ENCODE results near the gene OTOG.
"Not testable (repeated sequence)": the region's sequence is repeated elsewhere in the genome, so short reads cannot be mapped to it uniquely, and the experiment has no call there.

Gene OTOG

DNA sequence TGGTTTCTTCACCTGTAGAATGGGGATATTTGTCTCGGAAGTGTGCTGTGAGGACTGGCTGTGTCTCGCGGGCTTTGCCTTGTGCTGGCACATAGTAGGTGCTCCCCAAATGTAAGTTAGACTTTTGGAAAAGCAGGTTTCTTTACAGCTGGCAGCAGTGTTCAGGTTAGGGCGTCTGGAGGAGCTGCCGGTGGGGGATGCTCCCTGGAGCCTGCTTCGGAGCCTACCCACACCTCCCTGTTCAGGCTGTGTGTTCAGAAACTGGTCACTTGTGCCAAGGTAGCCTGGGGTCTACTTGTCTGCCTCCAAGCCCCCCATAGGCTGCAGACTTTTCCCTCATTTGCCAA, 60.0 kb downstream of the OTOG start:
- DNase-seq: no peak

DNA sequence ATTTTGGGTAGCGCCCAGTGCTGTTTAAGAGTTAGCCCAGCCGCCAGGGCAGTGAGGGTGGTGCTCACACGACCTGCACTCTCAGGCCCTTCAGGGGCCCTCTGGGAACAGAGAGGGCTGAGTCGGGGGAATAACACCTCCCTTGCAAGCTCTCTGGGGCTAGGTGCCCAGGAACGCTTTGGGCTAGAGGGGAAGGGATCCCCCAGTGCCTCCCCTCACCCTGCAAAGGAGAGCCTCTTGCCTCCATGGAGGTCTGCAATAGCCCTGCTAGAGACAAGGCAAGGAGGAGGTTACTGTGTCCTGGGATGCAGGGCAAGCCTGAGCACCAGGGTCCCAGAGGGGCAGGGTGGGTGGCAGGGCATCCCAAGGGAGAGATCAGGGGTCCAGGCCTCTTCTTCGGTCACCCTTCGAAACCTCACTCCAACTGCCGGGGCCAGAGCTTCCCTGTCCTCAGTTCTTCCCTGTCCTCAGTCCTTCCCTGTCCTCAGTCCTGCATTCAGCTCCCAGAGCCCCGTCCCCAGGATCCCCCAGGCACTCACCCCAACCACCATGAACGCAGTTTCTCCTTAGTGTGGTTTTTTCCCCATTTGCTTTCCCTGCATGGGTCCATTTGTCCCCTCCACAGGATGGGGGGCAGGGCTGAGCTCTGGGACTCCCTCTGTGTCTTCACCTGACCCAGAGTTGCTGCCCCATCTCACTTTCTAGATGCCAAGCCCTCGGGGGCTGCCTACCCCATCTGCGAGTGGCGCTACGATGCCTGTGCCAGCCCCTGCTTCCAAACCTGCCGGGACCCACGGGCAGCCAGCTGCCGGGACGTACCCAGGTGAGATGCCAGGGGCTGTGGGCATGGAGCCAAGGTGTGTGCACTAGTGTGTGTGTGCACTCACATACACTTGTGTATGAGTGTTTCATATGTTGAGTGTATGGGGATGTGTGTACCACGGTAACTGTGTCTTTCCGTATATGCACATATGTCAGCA, 60.8 kb downstream of the OTOG start:
- no peak for DNase-seq

- DNase-seq: no peak
These were observed 61.8 kb downstream of the OTOG start for GRCh38 chr11:17608821-17609220.

DNA sequence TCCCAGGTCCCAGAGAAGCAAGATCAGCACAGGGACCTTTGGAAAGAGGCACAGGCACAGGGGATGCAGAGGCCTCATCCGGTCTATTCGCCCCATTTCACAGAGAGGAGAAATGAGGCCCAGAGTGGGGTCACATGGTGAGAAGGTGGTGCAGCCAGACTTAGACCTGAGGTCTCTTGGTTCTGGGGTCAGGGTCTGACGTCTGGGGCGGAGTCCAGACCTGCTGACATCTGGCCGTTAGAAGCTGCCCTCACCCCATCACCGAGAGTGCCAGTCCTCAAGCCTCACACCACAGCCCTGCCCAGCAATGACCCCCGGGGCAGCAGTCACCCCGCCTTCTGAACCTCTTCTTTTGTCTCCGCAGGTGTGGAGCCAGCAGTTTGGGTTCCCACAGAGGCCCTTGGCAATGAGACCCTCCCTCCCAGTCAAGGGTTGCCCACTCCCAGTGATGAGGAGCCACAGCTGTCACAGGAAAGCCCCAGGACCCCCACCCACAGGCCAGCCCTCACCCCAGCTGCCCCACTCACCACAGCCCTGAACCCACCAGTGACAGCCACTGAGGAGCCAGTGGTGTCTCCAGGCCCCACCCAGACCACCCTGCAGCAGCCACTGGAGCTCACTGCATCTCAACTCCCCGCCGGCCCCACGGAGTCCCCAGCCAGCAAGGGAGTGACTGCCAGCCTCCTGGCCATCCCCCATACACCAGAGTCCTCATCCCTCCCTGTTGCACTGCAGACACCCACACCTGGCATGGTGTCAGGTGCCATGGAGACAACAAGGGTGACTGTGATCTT, 62.4 kb downstream of the OTOG start:
- no peak for DNase-seq

GRCh38 chr11:17610085-17610894, 63.2 kb downstream of the OTOG start:
- DNase-seq: no peak

DNA sequence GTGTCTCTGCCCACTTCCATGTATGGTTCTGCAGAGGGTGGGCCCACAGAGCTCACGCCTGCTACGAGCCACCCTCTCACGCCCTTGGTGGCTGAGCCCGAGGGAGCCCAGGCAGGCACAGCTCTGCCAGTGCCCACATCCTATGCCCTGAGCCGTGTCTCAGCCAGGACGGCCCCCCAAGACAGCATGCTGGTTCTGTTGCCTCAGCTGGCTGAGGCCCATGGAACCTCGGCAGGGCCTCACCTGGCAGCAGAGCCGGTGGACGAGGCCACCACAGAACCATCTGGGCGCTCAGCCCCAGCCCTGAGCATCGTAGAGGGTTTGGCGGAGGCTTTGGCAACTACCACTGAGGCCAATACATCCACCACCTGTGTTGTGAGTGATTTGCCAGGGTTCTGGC, 64.0 kb downstream of the OTOG start:
- no peak for DNase-seq

DNA sequence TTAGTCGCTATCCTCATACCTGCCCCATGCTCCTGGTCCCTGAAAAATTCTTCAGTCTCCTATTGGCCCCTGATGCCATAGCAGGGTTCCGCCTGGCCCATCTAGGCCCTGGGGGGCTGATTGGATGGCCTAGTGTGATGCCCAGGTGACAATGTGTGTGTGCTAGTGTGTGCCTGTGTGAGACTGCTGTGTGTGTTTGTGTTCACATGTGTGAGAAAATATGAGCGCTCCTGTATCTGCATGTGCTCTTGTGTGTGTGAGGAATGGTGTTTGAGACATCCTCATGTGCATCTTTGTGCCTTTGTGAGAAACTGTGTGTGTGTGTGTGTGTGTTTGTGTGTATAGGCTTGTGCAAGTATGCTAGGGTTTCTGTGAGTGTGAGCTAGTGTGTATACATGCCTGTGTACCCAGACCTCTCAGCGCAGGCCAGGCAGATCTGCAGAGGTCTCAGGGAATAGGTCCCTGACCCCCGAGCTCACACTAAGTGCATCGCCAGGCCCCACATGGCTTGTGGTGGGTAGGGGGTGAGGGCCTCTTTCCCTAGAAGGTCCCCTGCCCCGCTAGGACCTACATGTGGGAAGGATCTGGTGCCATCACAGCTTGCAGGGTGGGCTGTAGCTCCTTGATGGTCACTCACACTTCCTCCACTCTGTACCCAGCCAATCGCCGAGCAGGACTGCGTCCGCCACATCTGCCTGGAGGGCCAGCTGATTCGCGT, 64.6 kb downstream of the OTOG start:
- no peak for DNase-seq

GRCh38 chr11:17612221-17613188, 65.4 kb downstream of the OTOG start:
- no peak for DNase-seq

- DNase-seq: no peak
These were observed 66.4 kb downstream of the OTOG start for GRCh38 chr11:17613428-17613962.

GRCh38 chr11:17613983-17614382, 66.9 kb downstream of the OTOG start:
- DNase-seq: no peak

DNA sequence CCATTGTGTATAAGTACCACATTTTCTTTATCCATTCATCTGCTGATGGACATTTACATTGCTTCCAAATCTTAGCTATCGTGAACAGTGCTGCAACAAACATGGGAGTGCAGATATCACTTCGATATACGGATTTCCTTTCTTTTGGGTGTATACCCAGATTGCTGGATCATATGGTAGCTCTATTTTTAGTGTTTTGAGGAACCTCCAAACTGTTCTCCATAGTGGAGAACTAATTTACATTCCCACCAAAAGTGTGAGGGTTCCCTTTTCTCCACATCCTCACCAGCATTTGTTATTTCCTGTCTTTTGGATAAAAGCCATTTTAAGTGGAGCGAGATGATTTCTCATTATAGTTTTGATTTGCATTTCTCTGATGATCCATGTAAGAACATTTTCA, 75.7 kb downstream of the OTOG start:
- DNase-seq: not testable (repeated sequence)

DNA sequence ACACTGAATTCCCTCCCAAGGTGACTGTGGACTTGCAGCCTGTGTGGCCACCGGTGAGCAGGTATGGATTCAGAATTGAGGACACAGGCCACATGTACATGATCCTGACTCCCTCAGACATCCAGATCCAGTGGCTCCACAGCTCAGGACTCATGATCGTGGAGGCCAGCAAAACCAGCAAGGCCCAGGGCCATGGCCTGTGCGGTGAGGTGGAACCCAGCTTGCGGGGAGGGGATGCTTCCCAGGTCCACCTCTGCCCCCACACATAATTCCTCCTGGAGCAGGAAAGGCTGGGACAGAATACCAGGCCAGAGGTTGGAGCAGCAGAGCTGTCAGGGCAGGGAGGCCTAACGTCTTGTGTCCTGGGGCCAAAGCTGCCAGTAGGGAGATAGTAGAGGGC, 82.1 kb downstream of the OTOG start:
- no peak for DNase-seq

- no peak for DNase-seq
These were observed 83.9 kb downstream of the OTOG start for GRCh38 chr11:17630936-17631335.

- DNase-seq: no peak
These were observed 84.8 kb downstream of the OTOG start for GRCh38 chr11:17631702-17632365.

DNA sequence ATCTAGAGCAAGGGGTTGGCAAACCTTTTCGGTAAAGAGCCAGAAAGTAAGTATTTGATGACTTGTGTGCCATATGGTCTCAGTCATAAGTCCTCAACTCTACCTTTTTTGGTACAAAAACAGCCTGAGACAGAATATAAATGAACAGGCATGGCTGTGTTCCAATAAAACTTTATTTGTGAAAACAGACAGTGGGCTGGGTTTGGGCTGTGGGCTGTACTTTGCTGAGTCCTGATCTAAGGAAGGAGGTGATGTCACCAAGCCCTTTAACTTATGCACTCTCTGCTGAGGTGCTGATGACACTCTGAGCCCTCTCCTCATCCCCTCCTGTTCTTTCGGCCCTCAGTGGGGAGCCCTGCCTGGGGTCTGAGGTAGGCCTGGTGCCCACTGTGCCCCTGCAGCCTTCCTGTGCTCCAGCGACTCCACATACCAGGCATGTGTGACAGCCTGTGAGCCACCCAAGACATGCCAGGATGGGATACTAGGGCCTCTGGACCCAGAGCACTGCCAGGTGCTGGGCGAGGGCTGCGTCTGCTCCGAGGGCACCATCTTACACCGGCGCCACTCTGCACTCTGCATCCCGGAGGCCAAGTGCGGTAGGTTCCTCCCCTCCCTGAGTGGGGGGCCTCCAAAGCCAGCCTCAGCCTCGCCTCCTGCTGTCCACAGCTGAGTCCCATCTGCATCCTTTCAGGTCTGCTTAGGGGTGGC, 86.4 kb downstream of the OTOG start:
- DNase-seq: no peak

GRCh38 chr11:17633987-17634775, 87.1 kb downstream of the OTOG start:
- DNase-seq: no peak

DNA sequence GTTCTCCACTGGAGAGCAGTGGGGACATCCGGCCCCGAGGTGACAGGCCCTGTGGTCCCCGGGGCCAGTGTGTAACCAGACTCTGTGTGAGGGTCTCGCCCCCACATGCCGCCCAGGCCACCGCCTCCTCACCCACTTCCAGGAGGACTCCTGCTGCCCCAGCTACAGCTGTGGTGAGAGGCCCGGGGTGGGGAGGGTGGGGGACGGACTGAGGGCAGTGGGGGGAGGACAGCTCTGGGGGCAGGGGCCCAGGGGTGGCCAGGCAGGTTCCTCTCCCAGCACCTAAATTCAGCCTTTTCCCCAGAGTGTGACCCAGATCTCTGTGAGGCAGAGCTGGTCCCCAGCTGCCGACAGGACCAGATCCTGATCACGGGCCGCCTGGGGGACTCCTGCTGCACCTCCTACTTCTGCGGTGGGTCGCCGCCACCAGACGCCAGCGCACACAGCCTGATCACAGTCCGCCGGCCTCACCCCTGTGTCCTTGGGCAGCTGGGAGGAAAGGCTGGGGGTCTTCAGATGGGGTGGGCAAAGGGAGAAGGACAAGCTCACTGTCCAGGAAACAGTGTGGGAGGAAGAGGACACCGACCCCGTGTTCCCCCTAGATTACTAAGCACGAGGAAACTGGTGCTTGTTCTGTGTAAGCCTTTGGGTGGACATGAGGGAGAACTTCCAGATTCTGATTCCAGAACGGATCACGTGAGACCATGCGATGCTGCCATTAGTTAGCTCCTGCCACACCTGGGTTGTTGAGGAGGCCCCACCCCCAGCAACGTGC, 87.9 kb downstream of the OTOG start:
- DNase-seq: no peak

GRCh38 chr11:17635551-17635938, 88.5 kb downstream of the OTOG start:
- DNase-seq: no peak
